ENCODE data around the gene TPR.

GRCh38 chr1:186311375-186312051 lies 63.5 kb downstream of the TPR start:
- TF ChIP-seq CTCF (IDR thresholded peaks at IDR 0.05) = no peak
- no peak for TF ChIP-seq ZFX (IDR thresholded peaks at IDR 0.05; ENCODE audit: borderline replicate concordance)
